ENCODE data around the gene MAP3K12. TPM values are rescaled to one million over a fixed set of nuclear protein-coding genes. Genes with fewer than 3 reads are reported as not detected.

MAP3K12 gene
- 11.1 to 16.8 TPM (median 14.7 TPM) in 5 replicates for total RNA-seq (2022; extraction: Qiagen RNA extraction; ENCODE audit: low read depth)

GRCh38 chr12:53499266-53500141, at the start of gene MAP3K12:
MAP3K12 (minus strand) TSS chr12:53499458; CDS start chr12:53487391, 12,067 bp downstream.

GRCh38 chr12:53506881-53507602, 7.8 kb upstream of the MAP3K12 start, which contains the start of gene NPFF:
NPFF (minus strand) TSS chr12:53507484; CDS start chr12:53507474, 10 bp downstream.

GRCh38 chr12:53500776-53501614, 1.7 kb upstream of the MAP3K12 start, which contains the start of gene TARBP2:
TARBP2 (plus strand) TSS chr12:53501283; CDS start chr12:53501409, 126 bp downstream.

GRCh38 chr12:53451661-53452158, 47.5 kb downstream of the MAP3K12 start, which contains the start of gene PCBP2:
PCBP2 (plus strand) TSS chr12:53452102; CDS start chr12:53454801, 2,699 bp downstream.

GRCh38 chr12:53441040-53441833, 58.0 kb downstream of the MAP3K12 start, which contains the start of gene PRR13:
PRR13 (plus strand) TSS chr12:53441734; CDS start chr12:53442715, 981 bp downstream.

Other genes starting within 250 kb of the MAP3K12 start
- gene ESPL1, start 231.2 kb downstream of the MAP3K12 start, total RNA-seq (2022; extraction: Qiagen RNA extraction; ENCODE audit: low read depth) = 15.6 to 25.1 TPM (median 20.0 TPM) in 5 replicates
- 495 to 550 TPM (median 496 TPM) in 5 replicates for gene PFDN5, start 203.9 kb downstream of the MAP3K12 start, total RNA-seq (2022; extraction: Qiagen RNA extraction; ENCODE audit: low read depth)
- gene MYG1, start 199.8 kb downstream of the MAP3K12 start, total RNA-seq (2022; extraction: Qiagen RNA extraction; ENCODE audit: low read depth) = 85.4 to 102 TPM (median 93.8 TPM) in 5 replicates
- gene AAAS, start 177.8 kb downstream of the MAP3K12 start, total RNA-seq (2022; extraction: Qiagen RNA extraction; ENCODE audit: low read depth) = 70.5 to 85.4 TPM (median 78.7 TPM) in 5 replicates
- gene SP7, start 163.1 kb downstream of the MAP3K12 start, total RNA-seq (2022; extraction: Qiagen RNA extraction; ENCODE audit: low read depth) = not detected in 5 replicates
- 22.3 to 29.9 TPM (median 28.6 TPM) in 5 replicates for gene SP1, start 119.3 kb downstream of the MAP3K12 start, total RNA-seq (2022; extraction: Qiagen RNA extraction; ENCODE audit: low read depth)
- gene AMHR2, start 75.6 kb downstream of the MAP3K12 start, total RNA-seq (2022; extraction: Qiagen RNA extraction; ENCODE audit: low read depth) = 0.92 to 2.6 TPM (median 1.9 TPM) in 5 replicates
- gene PRR13, start 57.7 kb downstream of the MAP3K12 start, total RNA-seq (2022; extraction: Qiagen RNA extraction; ENCODE audit: low read depth) = 304 to 405 TPM (median 367 TPM) in 5 replicates
- gene PCBP2, start 47.4 kb downstream of the MAP3K12 start, total RNA-seq (2022; extraction: Qiagen RNA extraction; ENCODE audit: low read depth) = 655 to 691 TPM (median 670 TPM) in 5 replicates
- 44.2 to 67.4 TPM (median 56.3 TPM) in 5 replicates for gene TARBP2, start 1.8 kb upstream of the MAP3K12 start, total RNA-seq (2022; extraction: Qiagen RNA extraction; ENCODE audit: low read depth)
- gene NPFF, start 8.0 kb upstream of the MAP3K12 start, total RNA-seq (2022; extraction: Qiagen RNA extraction; ENCODE audit: low read depth) = 0.17 TPM in 1 of 5 replicates, not detected in the others
- gene ATF7, start 126.9 kb upstream of the MAP3K12 start, total RNA-seq (2022; extraction: Qiagen RNA extraction; ENCODE audit: low read depth) = 16.8 to 20.4 TPM (median 18.3 TPM) in 5 replicates
- 572 to 701 TPM (median 650 TPM) in 5 replicates for gene ATP5MC2, start 176.6 kb upstream of the MAP3K12 start, total RNA-seq (2022; extraction: Qiagen RNA extraction; ENCODE audit: low read depth)
- gene CALCOCO1, start 228.0 kb upstream of the MAP3K12 start, total RNA-seq (2022; extraction: Qiagen RNA extraction; ENCODE audit: low read depth) = 19.3 to 23.1 TPM (median 22.6 TPM) in 5 replicates

Data from A549 treated with DMSO at 1 μM for 4 hours (cell line).